HG02840 (cell line): ENCODE results near the gene UBASH3B.
A peak's percentile ranks its signal among the peaks of the same experiment; 100 is the strongest.
"Not testable (repeated sequence)": the region's sequence is repeated elsewhere in the genome, so short reads cannot be mapped to it uniquely, and the experiment has no call there.

Source experiments
- ATAC-seq: cut with Tn5 transposase; IDR thresholded peaks from one replicate; pipeline ENCODE4 v1.9.1; 2021; ENCODE audit warnings: mild to moderate bottlenecking, moderate library complexity, moderate number of reproducible peaks; ENCODE audit not compliant: unreplicated experiment, low FRiP score

UBASH3B gene

GRCh38 chr11:122655527-122656072 is at the start of gene UBASH3B:
Gene UBASH3B, plus strand, starts transcription at chr11:122655722. Its CDS starts 328 bp downstream, at chr11:122656050.
- ATAC-seq: peak; percentile 84

GRCh38 chr11:122607162-122607561 is 48.4 kb upstream of the UBASH3B start:
- ATAC-seq: not testable (repeated sequence)

- ATAC-seq: no peak
Measured at GRCh38 chr11:122612123-122612824, 43.2 kb upstream of the UBASH3B start.

GRCh38 chr11:122616718-122617117 is 38.8 kb upstream of the UBASH3B start:
- ATAC-seq: no peak

GRCh38 chr11:122617297-122617696 is 38.2 kb upstream of the UBASH3B start:
- no peak for ATAC-seq

GRCh38 chr11:122617926-122618325 is 37.6 kb upstream of the UBASH3B start:
- no peak for ATAC-seq

- no peak for ATAC-seq
Measured at GRCh38 chr11:122618927-122619326, 36.6 kb upstream of the UBASH3B start.

- ATAC-seq: no peak
Measured at GRCh38 chr11:122619757-122620156, 35.8 kb upstream of the UBASH3B start.

- not testable (repeated sequence) for ATAC-seq
Measured at GRCh38 chr11:122625501-122625900, 30.0 kb upstream of the UBASH3B start.

- no peak for ATAC-seq
Measured at GRCh38 chr11:122625976-122626665, 29.4 kb upstream of the UBASH3B start.

GRCh38 chr11:122627745-122628144 is 27.8 kb upstream of the UBASH3B start:
- ATAC-seq: no peak

GRCh38 chr11:122628810-122629555 is 26.5 kb upstream of the UBASH3B start:
- no peak for ATAC-seq

GRCh38 chr11:122632181-122632824 is 23.2 kb upstream of the UBASH3B start:
- ATAC-seq: no peak

GRCh38 chr11:122633219-122633829 is 22.2 kb upstream of the UBASH3B start:
- no peak for ATAC-seq

- no peak for ATAC-seq
Measured at GRCh38 chr11:122634501-122634900, 21.0 kb upstream of the UBASH3B start.

GRCh38 chr11:122637541-122637940 is 18.0 kb upstream of the UBASH3B start:
- ATAC-seq: no peak

GRCh38 chr11:122642472-122642922 is 13.0 kb upstream of the UBASH3B start:
- no peak for ATAC-seq

GRCh38 chr11:122642971-122643370 is 12.6 kb upstream of the UBASH3B start:
- no peak for ATAC-seq

- no peak for ATAC-seq
Measured at GRCh38 chr11:122645847-122646246, 9.7 kb upstream of the UBASH3B start.
